GM12878 (cell line): ENCODE data around the gene TP53I11. TPM values are rescaled to one million over a fixed set of nuclear protein-coding genes. Genes with fewer than 3 reads are reported as not detected.

Source experiments
- ATAC-seq: fragments of 200-7000 bp; cut with Tn5 transposase; 3 replicates; pipeline ENCODE4 v1.9.1; 2020; ENCODE audit warnings: mild to moderate bottlenecking, moderate library complexity
- BruUV-seq: library from RNA; stranded (reverse); fragments of 400-500 nt; replicated peaks from 2 replicates; lab custom pipeline; 2021; lab: Mats Ljungman, UMichigan
- CTCF ChIA-PET: fragments of 300-600 bp; sonication (Branson Sonifier 250); formaldehyde crosslinking; extraction: SDS; loops from one replicate; lab custom pipeline; 2021; ENCODE audit warnings: inconsistent platforms; lab: Yijun Ruan, JAX
- POLR2A ChIA-PET: fragments of 350-600 bp; formaldehyde crosslinking; extraction: SDS; loops from one replicate; lab custom pipeline; 2021; ENCODE audit warnings: inconsistent platforms; lab: Charles Lee
- RAD21 ChIA-PET: fragments of 300-600 bp; sonication (Branson Sonifier 250); formaldehyde crosslinking; loops from one replicate; lab custom pipeline; 2023; ENCODE audit warnings: antibody characterized with exemption; ENCODE audit not compliant: unreplicated experiment; lab: Charles Lee
- SMC1A ChIA-PET: fragments of 300-600 bp; sonication (Branson Sonifier 250); formaldehyde crosslinking; loops from one replicate; lab custom pipeline; 2023; ENCODE audit not compliant: unreplicated experiment, uncharacterized antibody; lab: Charles Lee
- DNase-seq: peaks from one replicate; pipeline ENCODE4 v3.0.0-alpha.2; 2011; ENCODE audit warnings: low read depth, low spot score
- FAIRE-seq: peaks from 3 replicates; lab custom pipeline; 2011; peaks lifted over from hg19 to GRCh38; lab: Jason Lieb, UNC
- H2AFZ ChIP-seq: 2 replicates; pipeline ENCODE4 v1.6.0; 2011; ENCODE audit warnings: low read depth, low read length, control low read depth; ENCODE audit not compliant: control insufficient read depth
- H3K27ac ChIP-seq: 2 replicates; pipeline ENCODE4 v1.5.1; 2011; ENCODE audit warnings: control low read depth; ENCODE audit not compliant: control insufficient read depth, insufficient read depth
- H3K27me3 ChIP-seq, 2 experiments: replicated peaks in 1 of 2; 2 replicates each; pipeline versions ENCODE4 v1.6.0 to v1.6.1; 2011; ENCODE audit warnings: low read length in 1 of 2; ENCODE audit not compliant: control insufficient read depth in 2 of 2, insufficient read depth in 2 of 2
- H3K36me3 ChIP-seq, 2 experiments: 2 replicates each; pipeline ENCODE4 v1.5.1; 2011; ENCODE audit warnings: low read length in 1 of 2; ENCODE audit not compliant: control insufficient read depth in 2 of 2, insufficient read depth in 2 of 2
- H3K4me1 ChIP-seq: 2 replicates; pipeline ENCODE4 v1.6.1; 2011; ENCODE audit warnings: mild to moderate bottlenecking, low read length, moderate library complexity, mixed read lengths; ENCODE audit not compliant: control insufficient read depth, insufficient read depth
- H3K4me2 ChIP-seq: 2 replicates; pipeline ENCODE4 v1.6.0; 2011; ENCODE audit warnings: control low read depth; ENCODE audit not compliant: control insufficient read depth, insufficient read depth
- H3K4me3 ChIP-seq: fragments of 200-600 bp; sonication (generic); 2 replicates; pipeline ENCODE4 v1.5.1; 2016
- H3K79me2 ChIP-seq: 2 replicates; pipeline ENCODE4 v1.6.0; 2011; ENCODE audit warnings: low read length; ENCODE audit not compliant: control insufficient read depth, insufficient read depth
- H3K9ac ChIP-seq: 2 replicates; pipeline ENCODE4 v1.8.0; 2011; ENCODE audit warnings: low read length, control low read depth, mixed read lengths; ENCODE audit not compliant: control insufficient read depth, insufficient read depth
- H3K9me3 ChIP-seq: replicated peaks from 3 replicates; pipeline ENCODE4 v1.5.1; 2011; ENCODE audit warnings: mild to moderate bottlenecking, low read length; ENCODE audit not compliant: control insufficient read depth, insufficient read depth
- H4K20me1 ChIP-seq: 2 replicates; pipeline ENCODE4 v1.6.0; 2011; ENCODE audit not compliant: control insufficient read depth, insufficient read depth
- BACH1 ChIP-seq: fragments of 450-650 bp; IDR thresholded peaks from 2 replicates; pipeline ENCODE4 v1.6.1; 2017; ENCODE audit warnings: mild to moderate bottlenecking, borderline replicate concordance
- BCL11A ChIP-seq: IDR thresholded peaks from 2 replicates; pipeline ENCODE4 v1.6.1; 2011; ENCODE audit warnings: low read depth, low read length
- BMI1 ChIP-seq: fragments of 450-650 bp; IDR thresholded peaks from 2 replicates; pipeline ENCODE4 v1.6.1; 2016; ENCODE audit warnings: mild to moderate bottlenecking, moderate library complexity, borderline replicate concordance
- CHD4 ChIP-seq: fragments of 200-600 bp; sonication (generic); IDR thresholded peaks from 2 replicates; pipeline ENCODE4 v1.6.1; 2016; ENCODE audit warnings: mild to moderate bottlenecking
- FOXK2 ChIP-seq: fragments of 450-650 bp; IDR thresholded peaks from 2 replicates; pipeline ENCODE4 v1.6.1; 2017; ENCODE audit warnings: mild to moderate bottlenecking, moderate library complexity
- MEF2A ChIP-seq: IDR thresholded peaks from 2 replicates; pipeline ENCODE4 v1.6.1; 2011; ENCODE audit warnings: low read depth, mild to moderate bottlenecking, low read length, moderate library complexity; ENCODE audit not compliant: insufficient read depth
- MXI1 ChIP-seq: fragments of 150-350 bp; IDR thresholded peaks from 2 replicates; pipeline ENCODE4 v1.6.1; 2011; ENCODE audit warnings: low read depth, mild to moderate bottlenecking, inconsistent platforms, low read length, improper control_type of control experiment
- NFYA ChIP-seq: IDR thresholded peaks from 2 replicates; pipeline ENCODE4 v1.6.1; 2011; ENCODE audit warnings: low read depth, mild to moderate bottlenecking, low read length, improper control_type of control experiment, borderline replicate concordance
- NR2F1 ChIP-seq: fragments of 450-650 bp; conservative IDR thresholded peaks from 2 replicates; pipeline ENCODE4 v1.6.1; 2017; ENCODE audit warnings: mild to moderate bottlenecking
- POU2F2 ChIP-seq: IDR thresholded peaks from 3 replicates; pipeline ENCODE4 v1.6.1; 2011; ENCODE audit warnings: low read depth, mild to moderate bottlenecking, low read length, borderline replicate concordance
- RAD21 ChIP-seq: IDR thresholded peaks from 2 replicates; pipeline ENCODE4 v1.6.1; 2011; ENCODE audit warnings: mild to moderate bottlenecking, low read depth, low read length, moderate library complexity; ENCODE audit not compliant: insufficient read depth
- RCOR1 ChIP-seq: conservative IDR thresholded peaks from 2 replicates; pipeline ENCODE4 v1.6.1; 2012; ENCODE audit warnings: low read depth, low read length, improper control_type of control experiment
- SRF ChIP-seq, 2 experiments: IDR thresholded peaks; 2 replicates each; pipeline ENCODE4 v1.6.1; 2011; ENCODE audit warnings: low read depth in 2 of 2, low read length in 2 of 2, mild to moderate bottlenecking in 1 of 2, moderate library complexity in 1 of 2
- TCF3 ChIP-seq: IDR thresholded peaks from 2 replicates; pipeline ENCODE4 v1.6.1; 2012; ENCODE audit warnings: low read depth, mild to moderate bottlenecking, low read length, borderline replicate concordance; ENCODE audit not compliant: insufficient read depth
- WGBS: methylation state at CpG from one replicate; pipeline ENCODE4 v1.1.6; 2016; ENCODE audit warnings: low lambda C conversion rate; ENCODE audit not compliant: insufficient replicate concordance, insufficient coverage; ENCODE audit errors: missing lambda C conversion rate; 5-methylcytosine and 5-hydroxymethylcytosine counted together
- in situ Hi-C: fragments of 300-500 bp; cut with MboI; formaldehyde crosslinking; loops from 9 replicates; pipeline ENCODE4 v1.14.3; 2018; ENCODE audit warnings: mixed read lengths
- intact Hi-C: fragments of 100-400 bp; cut with micrococcal nuclease; formaldehyde crosslinking; loops from one replicate; pipeline ENCODE4 v1.14.2; 2022; ENCODE audit not compliant: unreplicated experiment
- polyA plus RNA-seq, 11 experiments: library from polyadenylated mRNA; depleted of rRNA in 4 of 11; unstranded in 6 of 11; stranded (reverse) in 5 of 11; fragments of >200 nt; fragmentation: Nextera tagmentation in 4 of 11; fragmentation: Illumina TruSeq in 1 of 11; extraction: Ambion mirVana in 4 of 11; extraction: Trizol in 1 of 11; gene quantifications; 1 replicate in 1 of 11; 2 replicates in 10 of 11; pipeline versions ENCODE4 v1.2.1 to v1.2.3, GENCODE V29; 2011 to 2016; ENCODE audit warnings: inconsistent platforms in 2 of 11, missing spikeins in 2 of 11, low read depth in 1 of 11
- total RNA-seq, 4 experiments: library from RNA; depleted of rRNA in 3 of 4; stranded (reverse); fragments of >200 nt in 3 of 4; fragmentation: Illumina TruSeq in 1 of 4; extraction: Trizol in 1 of 4; gene quantifications; 2 replicates each; pipeline versions ENCODE4 v1.2.1 to v1.2.3, GENCODE V29; 2013 to 2021
- TF ChIP-seq, protein P1 (sequence below): IDR thresholded peaks from 2 replicates; pipeline ENCODE4 v1.6.1; 2011; ENCODE audit warnings: borderline replicate concordance, low read depth, mild to moderate bottlenecking, moderate library complexity, mixed read lengths, low read length; ENCODE audit not compliant: insufficient read depth; ENCODE audit errors: extremely low read length
- TF ChIP-seq, protein P2 (sequence below): IDR thresholded peaks from 2 replicates; pipeline ENCODE4 v1.6.1; 2011; ENCODE audit warnings: borderline replicate concordance, low read depth, mild to moderate bottlenecking, moderate library complexity, low read length; ENCODE audit not compliant: insufficient read depth, poor library complexity, severe bottlenecking
- TF ChIP-seq, protein P3 (sequence below): IDR thresholded peaks from 2 replicates; pipeline ENCODE4 v1.6.1; 2011; ENCODE audit warnings: low read depth, low read length, improper control_type of control experiment, borderline replicate concordance
- TF ChIP-seq, protein P4 (sequence below): fragments of 450-650 bp; IDR thresholded peaks from 2 replicates; pipeline ENCODE4 v1.6.1; 2017; ENCODE audit warnings: mild to moderate bottlenecking

Gene TP53I11
- total and polyA plus RNA-seq, 10 of the 15 experiments (the other 5 are each of a cell fraction or from before 2014, with no cell fraction given), result 0.03 to 0.28 (median 0.17) TPM; not detected in 3

DNA sequence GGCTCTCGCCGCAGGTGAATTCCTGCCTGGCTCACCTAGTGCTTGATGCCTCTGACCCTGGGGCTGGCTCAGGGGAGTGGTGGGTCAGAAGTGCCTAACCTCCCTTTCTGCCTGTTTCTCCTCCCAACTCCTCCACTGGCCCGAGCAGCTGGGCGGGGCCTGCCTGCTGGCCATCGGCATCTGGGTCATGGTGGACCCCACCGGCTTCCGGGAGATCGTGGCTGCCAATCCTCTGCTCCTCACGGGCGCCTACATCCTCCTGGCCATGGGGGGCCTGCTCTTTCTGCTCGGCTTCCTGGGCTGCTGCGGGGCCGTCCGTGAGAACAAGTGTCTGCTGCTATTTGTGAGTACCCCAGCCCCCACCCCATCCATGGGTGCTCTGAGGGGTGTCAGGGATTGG, 41.1 kb downstream of the TP53I11 start:
- Histone ChIP-seq H2AFZ (no peak overlapping the region), H3K4me2 (no peak overlapping the region), H3K9ac (no peak overlapping the region), H4K20me1 (no peaks in the 10 kb centered on the region), H3K27ac (no peak overlapping the region), H3K4me1 (no peaks in the 10 kb centered on the region; the same call in 1 of the 2 replicates), H3K36me3 (no peaks in the 10 kb centered on the region), H3K79me2 (no peaks in the 10 kb centered on the region), H3K4me3 (no peak overlapping the region), H3K9me3 (no peaks in the 10 kb centered on the region), H3K27me3 (peaks cover 0 to 3% of the 10 kb centered on the region in 2 experiments; a peak in 2 of 4 replicates)
- RAD21 ChIA-PET, result interaction anchor here (0.5 kb wide), 1 partner anchor 15 kb away, joined by 3 read pairs; no protein-coding TSS in a partner anchor
- no peak for DNase-seq
- CTCF ChIA-PET, result interaction anchor here (0.7 to 1.2 kb wide), 2 partner anchors 15 to 16 kb away, joined by 3 to 5 read pairs; no protein-coding TSS in a partner anchor
- intact Hi-C loops (no loop called here), in situ Hi-C loops (no loop called here)
- SMC1A ChIA-PET, result interaction anchor here (1.2 kb wide), 1 partner anchor 89 kb away, joined by 3 read pairs; no protein-coding TSS in a partner anchor
- BruUV-seq, result no TSS peak
- no peak for ATAC-seq
- no peak for TF ChIP-seq BACH1
- TF ChIP-seq RCOR1, result no peak
- TF ChIP-seq CHD4, result no peak
- TF ChIP-seq, protein P1, sequence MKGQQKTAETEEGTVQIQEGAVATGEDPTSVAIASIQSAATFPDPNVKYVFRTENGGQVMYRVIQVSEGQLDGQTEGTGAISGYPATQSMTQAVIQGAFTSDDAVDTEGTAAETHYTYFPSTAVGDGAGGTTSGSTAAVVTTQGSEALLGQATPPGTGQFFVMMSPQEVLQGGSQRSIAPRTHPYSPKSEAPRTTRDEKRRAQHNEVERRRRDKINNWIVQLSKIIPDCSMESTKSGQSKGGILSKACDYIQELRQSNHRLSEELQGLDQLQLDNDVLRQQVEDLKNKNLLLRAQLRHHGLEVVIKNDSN, result no peak
- TF ChIP-seq SRF (IDR thresholded peaks at IDR 0.05; ENCODE audit: low read depth in 2 of 2, low read length in 2 of 2), result no peak
- TF ChIP-seq, protein P2, sequence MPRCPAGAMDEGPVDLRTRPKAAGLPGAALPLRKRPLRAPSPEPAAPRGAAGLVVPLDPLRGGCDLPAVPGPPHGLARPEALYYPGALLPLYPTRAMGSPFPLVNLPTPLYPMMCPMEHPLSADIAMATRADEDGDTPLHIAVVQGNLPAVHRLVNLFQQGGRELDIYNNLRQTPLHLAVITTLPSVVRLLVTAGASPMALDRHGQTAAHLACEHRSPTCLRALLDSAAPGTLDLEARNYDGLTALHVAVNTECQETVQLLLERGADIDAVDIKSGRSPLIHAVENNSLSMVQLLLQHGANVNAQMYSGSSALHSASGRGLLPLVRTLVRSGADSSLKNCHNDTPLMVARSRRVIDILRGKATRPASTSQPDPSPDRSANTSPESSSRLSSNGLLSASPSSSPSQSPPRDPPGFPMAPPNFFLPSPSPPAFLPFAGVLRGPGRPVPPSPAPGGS, result no peak
- no peak for TF ChIP-seq TCF3
- TF ChIP-seq, protein P3, sequence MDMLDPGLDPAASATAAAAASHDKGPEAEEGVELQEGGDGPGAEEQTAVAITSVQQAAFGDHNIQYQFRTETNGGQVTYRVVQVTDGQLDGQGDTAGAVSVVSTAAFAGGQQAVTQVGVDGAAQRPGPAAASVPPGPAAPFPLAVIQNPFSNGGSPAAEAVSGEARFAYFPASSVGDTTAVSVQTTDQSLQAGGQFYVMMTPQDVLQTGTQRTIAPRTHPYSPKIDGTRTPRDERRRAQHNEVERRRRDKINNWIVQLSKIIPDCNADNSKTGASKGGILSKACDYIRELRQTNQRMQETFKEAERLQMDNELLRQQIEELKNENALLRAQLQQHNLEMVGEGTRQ, result no peak
- TF ChIP-seq POU2F2, result no peak
- TF ChIP-seq MXI1, result no peak
- TF ChIP-seq FOXK2, result no peak
- TF ChIP-seq NR2F1, result no peak
- TF ChIP-seq BMI1, result no peak
- no peak for TF ChIP-seq MEF2A
- TF ChIP-seq, protein P4, sequence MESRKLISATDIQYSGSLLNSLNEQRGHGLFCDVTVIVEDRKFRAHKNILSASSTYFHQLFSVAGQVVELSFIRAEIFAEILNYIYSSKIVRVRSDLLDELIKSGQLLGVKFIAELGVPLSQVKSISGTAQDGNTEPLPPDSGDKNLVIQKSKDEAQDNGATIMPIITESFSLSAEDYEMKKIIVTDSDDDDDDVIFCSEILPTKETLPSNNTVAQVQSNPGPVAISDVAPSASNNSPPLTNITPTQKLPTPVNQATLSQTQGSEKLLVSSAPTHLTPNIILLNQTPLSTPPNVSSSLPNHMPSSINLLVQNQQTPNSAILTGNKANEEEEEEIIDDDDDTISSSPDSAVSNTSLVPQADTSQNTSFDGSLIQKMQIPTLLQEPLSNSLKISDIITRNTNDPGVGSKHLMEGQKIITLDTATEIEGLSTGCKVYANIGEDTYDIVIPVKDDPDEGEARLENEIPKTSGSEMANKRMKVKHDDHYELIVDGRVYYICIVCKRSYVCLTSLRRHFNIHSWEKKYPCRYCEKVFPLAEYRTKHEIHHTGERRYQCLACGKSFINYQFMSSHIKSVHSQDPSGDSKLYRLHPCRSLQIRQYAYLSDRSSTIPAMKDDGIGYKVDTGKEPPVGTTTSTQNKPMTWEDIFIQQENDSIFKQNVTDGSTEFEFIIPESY, result no peak
- TF ChIP-seq NFYA, result no peak
- no peak for TF ChIP-seq RAD21
- TF ChIP-seq BCL11A, result no peak
- FAIRE-seq, result no peak
- POLR2A ChIA-PET, result no interaction called here
- WGBS, result 25% methylated on average over 14 of the region's 14 CpGs
